ENCODE data around the gene PIAS4. TPM values are rescaled to one million over a fixed set of nuclear protein-coding genes. Genes with fewer than 3 reads are reported as not detected.

The PIAS4 gene
- total RNA-seq, 1 donor from 2014 or later = 36.4 TPM

DNA sequence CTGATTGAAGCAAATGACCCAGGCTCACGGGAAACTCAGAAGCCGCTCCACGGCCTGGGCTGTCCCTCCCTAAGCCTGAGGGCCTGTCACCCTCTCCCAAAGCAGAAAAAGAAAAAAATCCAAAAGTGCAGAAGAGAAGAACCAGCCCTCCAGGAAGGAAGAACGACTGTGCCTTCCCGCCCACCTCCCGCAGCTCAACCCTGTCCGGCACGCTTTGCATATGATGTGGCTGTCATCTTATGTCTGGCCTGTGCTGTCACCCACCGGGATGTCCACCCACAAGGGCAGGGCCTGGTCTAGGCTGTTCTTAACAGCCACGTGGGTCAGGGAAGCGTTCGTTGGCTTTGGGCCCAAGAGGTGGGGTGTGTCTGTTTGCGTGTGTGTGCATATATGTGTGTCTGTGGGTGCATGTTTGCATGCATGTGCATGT is 45.5 kb downstream of the PIAS4 start:
- Mint-ChIP-seq H3K27ac (no peak overlapping the region), H3K27me3 (no peaks in the 10 kb centered on the region)
- POLR2A ChIA-PET = interaction anchor here (0.8 kb wide), 1 partner anchor 14 kb away, joined by 3 read pairs; no protein-coding TSS in a partner anchor

DNA sequence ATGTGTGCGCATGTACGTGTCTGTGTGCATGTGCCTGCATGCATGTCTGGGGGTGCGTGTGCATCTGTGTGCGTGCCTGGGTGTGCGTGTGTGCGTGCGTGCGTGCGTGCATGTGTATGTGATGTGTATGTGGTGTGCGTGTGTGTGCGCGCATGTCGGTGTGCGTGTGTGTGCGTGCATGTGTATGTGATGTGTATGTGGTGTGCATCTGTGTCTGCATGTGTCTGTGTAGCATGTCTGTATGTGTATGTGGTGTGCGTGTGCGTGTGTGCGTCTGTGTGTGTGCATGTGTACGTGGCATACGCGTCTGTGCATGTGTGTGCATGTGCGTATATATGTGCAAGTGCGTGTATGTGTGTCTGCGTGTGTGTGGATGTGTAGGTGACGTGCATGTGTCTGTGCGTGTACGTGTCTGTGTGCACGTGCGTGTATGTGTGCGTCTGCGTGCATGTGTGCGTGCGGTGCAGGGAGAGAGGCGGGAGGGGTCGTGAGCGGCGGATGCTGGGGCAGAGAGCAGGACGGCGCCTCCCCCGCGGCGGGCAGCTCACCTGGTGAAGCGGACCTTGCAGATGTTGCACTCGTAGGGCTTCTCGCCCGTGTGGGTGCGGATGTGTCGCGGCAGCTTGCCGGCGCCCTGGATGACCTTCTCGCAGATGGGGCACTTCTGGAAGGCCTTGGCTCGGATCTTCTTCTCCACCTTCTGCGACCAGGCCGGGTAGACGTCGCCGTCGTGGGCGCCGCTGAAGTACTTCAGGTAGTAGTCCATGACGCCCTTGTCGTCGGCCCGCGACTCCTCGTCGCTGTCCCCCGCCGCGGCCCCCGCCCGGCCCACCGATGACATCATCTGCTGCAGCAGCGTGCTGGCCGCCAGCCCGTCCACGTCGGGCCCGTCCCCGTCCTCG is 46.1 kb downstream of the PIAS4 start:
- peak overlapping the region; percentile 51 for H3K27ac Mint-ChIP-seq

More for the DNA sequence above, 45.5 kb downstream of the PIAS4 start:
- no peak for TF ChIP-seq CTCF (IDR thresholded peaks at IDR 0.05)
- no peak for ATAC-seq (ENCODE audit: low read depth)
- no peaks in the 10 kb centered on the region for H3K9me3 Mint-ChIP-seq
- no peak for DNase-seq
- H3K36me3 Mint-ChIP-seq (ENCODE audit: low read depth) = peaks cover 67% of the 10 kb centered on the region
- intact Hi-C loops (cut with micrococcal nuclease) = no loop called here
- CTCF ChIA-PET = no interaction called here
- H3K4me1 Mint-ChIP-seq = peaks cover 34% of the 10 kb centered on the region
- H3K4me3 Mint-ChIP-seq = peak overlapping the region; percentile 25

GRCh38 chr19:4054441-4055208 is 47.1 kb downstream of the PIAS4 start:
- ChIA-PET POLR2A (no interaction called here), CTCF (no interaction called here)
- Mint-ChIP-seq H3K4me3 (no peak overlapping the region), H3K4me1 (peaks cover 44% of the 10 kb centered on the region), H3K27me3 (no peaks in the 10 kb centered on the region), H3K36me3 (ENCODE audit: low read depth) (peaks cover 60% of the 10 kb centered on the region), H3K9me3 (no peaks in the 10 kb centered on the region), H3K27ac (no peak overlapping the region)
- intact Hi-C loops (cut with micrococcal nuclease) = no loop called here
- no peak for ATAC-seq (ENCODE audit: low read depth)
- no peak for TF ChIP-seq CTCF (IDR thresholded peaks at IDR 0.05)
- DNase-seq = no peak

More for the DNA sequence above, 46.1 kb downstream of the PIAS4 start:
- Mint-ChIP-seq H3K27me3 (no peaks in the 10 kb centered on the region), H3K36me3 (ENCODE audit: low read depth) (peaks cover 64% of the 10 kb centered on the region), H3K9me3 (no peaks in the 10 kb centered on the region), H3K4me3 (no peak overlapping the region), H3K4me1 (peaks cover 38% of the 10 kb centered on the region)
- ChIA-PET CTCF (no interaction called here), POLR2A (no interaction called here)
- TF ChIP-seq CTCF (IDR thresholded peaks at IDR 0.05) = no peak
- DNase-seq = no peak
- ATAC-seq (ENCODE audit: low read depth) = no peak
- intact Hi-C loops (cut with micrococcal nuclease) = no loop called here

- intact Hi-C loops (cut with micrococcal nuclease) = no loop called here
- no peaks in the 10 kb centered on the region for H3K9me3 Mint-ChIP-seq
- H3K36me3 Mint-ChIP-seq (ENCODE audit: low read depth) = peaks cover 54% of the 10 kb centered on the region
- H3K4me1 Mint-ChIP-seq = peaks cover 43% of the 10 kb centered on the region
- H3K27ac Mint-ChIP-seq = no peak overlapping the region
- ATAC-seq (ENCODE audit: low read depth) (no peak), DNase-seq (no peak)
- ChIA-PET CTCF (no interaction called here), POLR2A (no interaction called here)
- no peak overlapping the region for H3K4me3 Mint-ChIP-seq
- TF ChIP-seq CTCF (IDR thresholded peaks at IDR 0.05) = no peak
- H3K27me3 Mint-ChIP-seq = no peaks in the 10 kb centered on the region
Observed at GRCh38 chr19:4055209-4055552, 47.6 kb downstream of the PIAS4 start.

Measured in activated B cell treated with CpG ODN at 0.5 μM for 24 hours (primary cell).